HG03064 (cell line): Measurements from ENCODE around the gene NKD2.
"Not testable (repeated sequence)": the region's sequence is repeated elsewhere in the genome, so short reads cannot be mapped to it uniquely, and the experiment has no call there.

Experiments
- ATAC-seq: cut with Tn5 transposase; IDR thresholded peaks from one replicate; pipeline ENCODE4 v1.9.1; 2021; ENCODE audit warnings: low read depth; ENCODE audit not compliant: unreplicated experiment

NKD2 gene

DNA sequence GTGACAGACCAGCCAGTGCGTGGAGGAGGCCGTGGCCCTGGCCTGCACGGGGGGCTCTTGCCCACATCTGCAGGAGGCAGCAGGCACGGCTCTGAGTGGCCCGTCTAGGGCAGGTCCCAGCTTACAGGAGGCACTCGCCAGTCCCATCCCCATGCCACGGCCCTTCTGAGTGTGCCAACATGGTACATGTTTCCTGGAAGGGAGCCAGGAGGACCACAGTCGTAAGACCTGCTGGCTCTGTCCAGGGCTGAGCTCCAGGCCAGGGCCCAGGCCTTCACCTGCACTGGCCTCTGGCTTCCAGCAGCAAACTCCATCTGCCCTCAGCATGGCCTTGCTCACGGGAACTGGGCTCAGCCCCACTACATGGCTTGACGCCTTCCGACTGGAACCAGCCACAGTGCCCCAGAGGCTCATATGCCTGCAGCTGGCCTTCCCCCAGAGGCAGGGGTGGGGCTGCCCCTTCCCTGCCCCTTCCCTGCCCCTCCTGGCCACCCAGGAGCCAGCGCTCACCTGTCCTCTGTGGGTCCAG, 3.8 kb downstream of the NKD2 start:
- no peak for ATAC-seq

DNA sequence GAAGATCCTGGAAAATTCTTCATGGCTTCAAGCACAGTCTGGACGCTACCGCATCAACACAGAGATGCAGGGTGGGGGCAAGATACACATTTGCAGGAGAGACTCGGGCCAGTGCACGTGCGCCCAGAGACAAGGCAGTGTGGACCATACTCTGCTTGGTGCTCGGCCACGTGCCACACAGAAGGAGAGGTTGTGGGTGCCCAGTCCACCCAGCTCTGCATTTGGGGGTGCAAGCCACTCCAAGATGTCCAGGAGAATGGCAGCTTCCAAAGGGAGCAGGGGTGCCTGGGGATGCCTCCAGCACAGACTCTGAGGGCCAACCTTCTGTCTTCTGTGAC, 4.3 kb downstream of the NKD2 start:
- no peak for ATAC-seq

DNA sequence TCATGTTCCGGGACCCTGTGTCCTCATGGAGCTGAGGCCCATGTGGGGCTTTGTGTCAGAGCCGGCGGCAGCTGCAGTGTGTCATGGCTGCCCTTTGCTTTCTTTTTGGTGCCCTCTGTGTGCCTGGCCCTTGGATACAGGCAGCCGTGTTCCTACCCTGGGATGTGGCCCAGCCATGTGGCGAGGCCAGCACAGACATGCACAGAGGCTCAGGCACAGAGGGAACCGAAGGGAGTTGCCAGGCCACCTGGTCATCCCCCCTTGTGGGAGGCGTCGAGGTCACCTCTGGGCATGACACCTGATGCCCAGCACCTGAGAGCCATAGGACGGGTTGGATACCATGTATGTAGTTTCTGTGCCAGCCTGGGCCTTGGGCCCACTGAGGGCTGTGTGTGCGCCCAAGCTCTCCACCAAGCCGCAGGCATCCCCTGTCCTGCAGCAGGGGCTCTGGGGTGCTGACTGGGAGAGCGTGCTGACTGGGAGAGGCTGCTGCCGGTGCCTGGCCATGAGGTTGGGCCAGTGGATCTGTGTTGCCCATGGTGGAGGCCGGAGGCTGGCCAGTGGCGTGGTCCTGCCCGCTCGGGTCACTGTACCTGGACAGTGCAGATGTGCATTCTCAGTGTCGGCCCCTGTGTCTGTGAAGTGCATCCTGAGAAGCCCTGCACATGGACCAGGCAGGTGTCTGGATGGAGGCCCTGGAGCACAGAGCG, 4.8 kb downstream of the NKD2 start:
- no peak for ATAC-seq

DNA sequence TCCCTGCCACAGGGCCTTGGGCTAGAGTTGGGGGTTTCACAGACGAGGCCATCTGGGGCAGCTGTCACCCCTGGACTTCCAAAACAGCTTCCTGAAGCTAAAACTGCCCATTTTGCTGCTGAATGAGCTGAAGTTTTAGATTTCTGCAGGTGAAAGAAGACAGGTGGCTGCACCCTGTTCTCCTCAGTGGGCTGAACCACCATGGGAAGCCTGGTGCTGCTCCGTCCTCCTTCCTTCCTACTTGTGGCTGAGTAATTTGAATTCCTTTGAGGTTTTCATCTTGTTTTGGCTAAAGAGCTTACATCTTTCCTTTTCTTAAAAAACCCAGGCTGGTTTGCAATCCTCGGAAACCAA, 5.3 kb downstream of the NKD2 start:
- no peak for ATAC-seq

DNA sequence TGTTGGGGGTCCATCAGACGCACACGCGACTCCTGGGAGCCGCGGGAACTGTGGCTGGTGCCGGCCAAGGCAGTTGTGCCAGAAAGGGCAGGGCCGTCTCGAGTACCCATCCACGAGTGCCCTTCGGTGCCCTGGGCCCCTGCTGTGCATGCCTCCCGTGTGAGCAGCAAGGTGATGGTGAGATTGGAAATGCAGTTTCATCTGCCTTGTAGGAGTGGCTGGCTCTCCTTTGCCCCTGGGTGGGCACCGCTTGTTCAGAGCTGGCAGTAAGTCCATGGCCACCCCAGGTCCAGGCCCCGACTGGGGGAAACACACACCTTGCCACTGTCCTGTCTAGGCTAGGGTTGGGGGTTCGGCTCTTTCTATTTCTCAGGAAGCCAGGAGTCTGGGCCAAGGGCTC, 5.7 kb downstream of the NKD2 start:
- no peak for ATAC-seq

DNA sequence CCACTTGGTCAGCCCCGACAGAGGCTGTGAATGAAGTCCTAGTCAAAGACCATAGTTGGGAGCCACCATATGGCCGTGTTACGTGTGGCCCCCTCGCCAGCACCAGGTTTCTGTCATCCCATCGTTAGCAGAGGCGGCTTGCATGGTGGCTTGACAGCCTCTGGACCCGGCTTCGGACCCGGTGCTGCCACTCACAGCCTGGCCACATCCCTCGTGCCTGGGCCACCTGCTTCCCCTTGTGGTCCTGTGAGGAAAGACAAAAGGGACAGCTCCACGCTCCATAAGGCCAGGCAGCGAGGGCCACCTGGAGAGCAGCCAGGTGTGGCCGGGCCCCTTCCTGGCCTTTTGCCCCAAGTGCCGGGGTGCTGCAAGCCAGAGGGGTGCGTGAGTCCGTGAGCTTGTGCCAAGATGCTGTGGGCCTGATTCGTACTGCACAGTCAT, 6.2 kb downstream of the NKD2 start:
- ATAC-seq = no peak

DNA sequence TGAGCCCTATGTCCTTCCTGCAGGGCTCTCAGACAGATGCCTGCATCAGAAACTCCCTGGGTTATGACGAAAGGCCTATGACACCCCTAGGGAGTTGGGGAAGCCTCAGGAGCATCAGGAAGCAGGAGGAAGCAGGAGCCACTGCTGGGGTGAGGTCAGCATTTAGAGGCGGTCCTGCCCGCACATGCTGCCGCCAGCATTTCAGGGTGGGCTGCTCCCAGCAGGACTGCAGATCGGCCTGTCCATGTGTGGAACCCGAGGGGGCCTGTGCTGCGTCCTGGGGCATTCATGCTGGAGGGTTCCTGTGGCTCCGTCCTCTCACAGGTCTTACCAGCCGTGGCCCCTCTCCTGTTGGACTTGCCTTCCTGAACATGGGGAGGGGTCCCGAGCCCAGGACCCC, 6.9 kb downstream of the NKD2 start:
- no peak for ATAC-seq

DNA sequence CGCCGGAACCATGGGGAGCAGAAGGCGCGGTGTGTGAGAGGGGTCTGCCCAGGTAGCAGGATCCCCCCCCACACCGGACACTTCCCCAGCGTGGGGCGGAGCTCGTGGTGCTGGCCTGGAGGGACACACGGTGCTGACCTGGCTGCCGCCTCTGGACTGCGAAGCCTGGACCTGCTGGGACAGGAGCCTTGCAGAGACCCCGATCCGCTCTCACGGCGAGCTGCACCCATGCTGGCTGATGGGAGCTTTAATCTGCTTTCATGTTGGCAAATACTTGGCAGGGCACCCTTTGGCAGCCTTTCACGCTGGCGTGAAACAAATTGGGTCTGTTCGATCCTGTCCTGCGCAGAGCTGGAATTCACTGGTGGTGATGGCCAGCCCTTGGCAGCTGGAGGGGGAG, 7.4 kb downstream of the NKD2 start:
- no peak for ATAC-seq

DNA sequence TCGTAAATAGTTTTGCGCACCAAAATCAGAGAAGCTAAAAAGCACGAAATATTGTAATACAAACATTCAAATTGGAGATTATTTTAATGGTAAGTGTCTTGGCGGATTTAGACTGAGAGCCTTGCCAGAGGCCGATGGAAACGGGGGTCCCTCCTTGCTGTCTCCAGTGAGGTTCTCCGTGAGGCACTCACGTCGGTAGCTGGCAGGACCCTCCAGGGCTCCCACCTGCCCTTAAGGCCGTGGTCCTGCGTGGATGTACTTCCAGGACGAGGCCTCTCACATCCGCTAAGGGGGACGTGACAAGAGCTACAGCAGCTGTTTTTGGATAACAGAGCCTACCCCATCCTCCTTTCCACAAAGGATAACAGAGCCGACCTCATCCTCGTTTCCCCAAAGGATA, 7.9 kb downstream of the NKD2 start:
- no peak for ATAC-seq

DNA sequence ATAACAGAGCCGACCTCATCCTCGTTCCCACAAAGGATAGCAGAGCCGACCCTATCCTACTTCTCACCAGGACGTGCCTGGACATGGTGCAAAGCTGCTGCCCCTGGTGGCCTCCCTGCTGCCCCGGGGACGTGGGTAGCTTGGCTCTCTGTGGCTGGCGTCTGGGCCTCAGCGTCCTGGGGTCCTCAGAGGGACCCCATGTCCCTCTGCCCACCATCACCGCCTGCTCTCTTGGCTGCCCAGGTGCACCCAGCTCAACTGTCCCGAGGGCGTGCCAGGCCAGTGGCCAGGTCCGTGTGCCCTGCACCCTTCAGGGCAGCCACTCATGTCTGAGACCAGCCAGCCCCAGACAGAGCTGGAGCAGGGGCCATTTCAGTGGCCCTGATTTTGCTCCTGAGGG, 8.5 kb downstream of the NKD2 start:
- no peak for ATAC-seq

DNA sequence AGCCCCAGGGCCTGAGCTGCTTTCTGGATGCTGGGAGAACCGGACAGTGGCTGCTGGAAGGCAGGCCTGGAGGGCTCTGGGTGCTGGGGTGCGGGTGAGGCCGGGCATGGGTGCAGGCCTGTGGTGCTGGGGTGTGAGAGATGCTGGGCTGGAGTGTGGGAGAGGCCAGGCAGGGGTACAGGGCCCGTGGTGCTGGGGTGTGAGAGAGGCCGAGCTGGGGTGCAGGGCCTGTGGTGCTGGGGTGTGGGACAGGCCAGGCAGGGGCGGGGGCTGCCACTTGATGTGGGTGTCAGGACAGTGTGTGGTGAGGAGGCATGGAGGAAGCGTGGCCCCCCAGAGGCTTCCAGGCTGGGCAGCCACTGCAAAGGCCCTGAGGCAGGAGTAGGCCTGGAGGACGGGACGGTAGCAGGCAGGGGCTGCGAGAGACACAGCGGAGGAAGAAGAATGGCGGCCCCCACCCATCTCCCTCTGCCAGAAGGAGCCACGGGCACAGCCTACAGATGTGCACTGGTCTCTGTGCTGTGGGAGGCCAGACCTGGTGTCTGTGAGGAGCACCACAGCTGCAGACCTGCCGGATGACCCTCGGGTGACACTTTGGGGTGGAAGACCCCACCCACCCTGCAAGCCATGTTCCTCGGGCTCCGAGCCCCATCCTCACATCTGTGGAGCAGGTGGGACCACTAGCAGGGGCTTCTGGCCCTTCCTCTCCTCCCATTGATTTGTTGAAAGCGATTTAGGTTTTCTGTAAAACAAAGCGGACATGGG, 9.3 kb downstream of the NKD2 start:
- ATAC-seq = no peak

DNA sequence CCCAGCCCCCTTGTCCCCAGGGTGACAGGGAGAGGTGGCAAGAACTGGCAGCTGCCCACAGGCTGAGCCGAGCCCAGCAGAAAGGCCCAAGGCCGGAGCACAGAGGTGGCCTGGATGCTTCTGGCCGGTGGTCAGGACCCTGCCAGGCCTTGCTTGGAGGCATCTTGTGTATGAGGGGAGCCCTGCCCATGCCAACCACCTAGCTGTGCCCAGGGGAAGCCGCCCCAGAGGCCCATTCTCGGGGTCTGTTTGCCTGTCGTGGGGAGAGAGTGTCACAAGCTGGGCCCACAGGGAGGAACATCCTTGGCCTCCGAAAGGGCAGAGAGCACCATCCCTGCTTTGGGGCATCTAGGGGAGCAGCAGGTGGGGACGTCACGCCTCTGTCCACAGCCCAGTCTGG, 10.0 kb downstream of the NKD2 start:
- no peak for ATAC-seq

DNA sequence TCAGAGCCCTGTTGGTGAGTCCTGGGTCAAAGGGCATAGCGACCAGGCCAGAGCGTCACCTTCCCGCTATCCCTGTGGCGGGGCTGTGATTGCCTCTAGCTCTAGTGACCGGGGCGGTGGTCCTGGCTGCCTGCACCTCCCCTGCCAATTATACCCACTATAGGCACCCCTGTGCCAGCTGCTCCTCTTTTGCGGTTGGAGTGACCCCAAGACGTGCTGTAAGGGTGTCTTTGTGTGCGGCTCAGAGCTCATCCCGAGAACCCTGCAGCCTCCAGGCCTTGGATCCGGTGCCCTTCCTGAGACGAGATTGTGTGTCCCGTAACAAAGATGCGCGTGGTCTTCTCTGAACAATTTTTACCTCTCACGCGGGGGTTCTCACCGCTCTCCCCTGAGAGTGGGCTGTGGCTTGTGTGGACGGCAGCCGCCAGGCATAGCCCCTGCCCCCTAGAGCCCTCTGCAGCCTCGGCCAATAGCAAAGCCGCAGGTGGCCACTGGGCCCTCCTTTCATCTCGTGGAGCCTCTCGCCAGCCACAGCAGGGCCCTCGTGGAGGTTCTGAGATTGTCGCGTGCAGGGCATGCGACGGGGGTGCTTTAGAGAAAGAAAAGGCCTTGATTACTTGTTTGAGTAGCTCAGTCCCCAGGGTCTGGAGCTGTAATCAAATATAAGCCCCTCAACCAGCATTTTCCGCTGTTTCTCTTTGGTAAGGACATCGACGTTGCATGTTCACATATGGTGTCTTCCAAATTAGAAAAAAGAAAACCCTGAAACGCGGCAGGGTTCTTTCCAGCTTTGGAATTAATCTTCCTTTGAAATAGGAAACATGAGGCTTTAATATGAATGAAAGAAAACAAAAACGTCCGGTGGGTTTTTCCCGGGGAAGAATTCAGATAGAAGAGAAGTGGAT, 10.7 kb downstream of the NKD2 start:
- ATAC-seq = no peak

DNA sequence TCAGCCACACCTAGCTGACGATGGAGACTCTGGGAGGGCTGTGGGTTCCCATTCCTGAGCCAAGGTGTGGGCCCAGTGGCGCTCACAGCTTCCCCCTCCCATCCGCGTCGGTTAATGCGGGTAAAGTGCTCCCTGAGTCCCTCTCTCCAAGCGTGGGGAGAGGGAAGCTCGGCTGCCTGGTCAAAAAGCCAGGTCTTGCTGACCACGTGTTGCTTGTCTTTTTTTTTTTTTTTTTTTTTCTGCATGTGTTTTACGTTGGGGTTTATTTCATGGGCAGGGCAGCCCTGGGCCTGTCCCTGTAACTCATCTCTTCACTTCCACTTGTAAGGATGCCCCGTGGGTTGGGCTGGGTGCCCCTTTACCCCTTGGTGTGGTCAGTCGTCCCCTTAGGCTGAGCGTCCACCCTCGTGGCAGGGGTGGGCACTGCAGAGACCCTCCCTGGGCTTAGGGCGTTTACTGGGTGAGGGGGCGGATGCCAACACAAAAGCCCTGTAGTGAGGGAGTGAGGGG, 11.9 kb downstream of the NKD2 start:
- no peak for ATAC-seq

DNA sequence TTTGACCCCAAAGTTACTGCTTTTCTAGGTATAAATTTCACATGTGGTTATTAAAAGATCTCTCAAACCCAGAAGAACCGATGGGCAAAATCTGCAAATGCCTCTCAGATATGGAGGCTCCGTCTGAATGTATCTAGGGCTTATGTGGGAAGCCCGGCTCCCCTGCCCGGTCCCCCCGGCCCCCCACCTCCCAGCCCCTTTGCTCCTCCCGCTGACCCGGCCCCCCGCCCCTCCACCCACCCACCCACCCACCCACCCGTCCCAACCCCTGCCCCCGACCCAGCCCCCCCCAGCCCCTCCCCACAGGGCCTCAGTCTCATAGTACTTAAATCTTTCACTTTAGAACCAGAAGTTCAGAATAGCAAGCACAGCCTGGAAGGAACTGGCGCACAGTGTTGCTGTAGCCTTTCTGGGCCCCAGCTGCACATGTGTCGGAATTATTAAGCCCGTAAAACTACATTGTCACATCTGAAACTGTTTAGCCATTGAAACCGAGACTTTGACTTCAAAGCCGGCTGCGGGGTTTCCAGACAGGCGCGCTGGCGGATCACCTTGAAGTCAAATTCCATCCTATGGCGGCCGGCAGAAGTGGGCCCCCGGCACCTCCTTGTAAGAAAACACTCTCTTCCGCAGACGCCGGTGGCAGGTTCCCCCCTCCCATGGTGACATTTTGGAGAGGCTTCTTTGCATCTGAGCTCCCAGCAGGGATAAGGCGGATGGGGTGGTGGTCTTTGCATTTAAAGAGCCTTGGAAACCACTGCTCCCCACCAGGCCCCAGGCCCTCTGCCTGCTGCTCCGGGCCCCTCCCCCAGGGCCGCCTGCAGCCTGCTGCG, 12.8 kb downstream of the NKD2 start:
- ATAC-seq = no peak

DNA sequence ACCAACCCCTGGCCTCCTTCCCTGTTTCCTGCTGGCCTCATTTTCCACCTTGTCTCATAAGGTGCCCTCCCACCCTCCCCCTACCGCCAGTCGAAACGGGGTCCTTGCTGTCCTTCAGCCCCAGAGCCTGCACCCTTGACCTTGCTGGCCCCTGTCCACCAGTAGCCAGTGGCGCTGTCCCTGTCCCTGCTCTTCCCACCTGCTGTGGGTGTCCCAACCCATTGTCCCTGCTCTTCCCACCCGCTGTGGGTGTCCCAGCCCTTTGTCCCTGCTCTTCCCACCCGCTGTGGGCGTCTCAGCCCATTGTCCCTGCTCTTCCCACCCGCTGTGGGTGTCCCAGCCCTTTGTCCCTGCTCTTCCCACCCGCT, 13.4 kb downstream of the NKD2 start:
- not testable (repeated sequence) for ATAC-seq

DNA sequence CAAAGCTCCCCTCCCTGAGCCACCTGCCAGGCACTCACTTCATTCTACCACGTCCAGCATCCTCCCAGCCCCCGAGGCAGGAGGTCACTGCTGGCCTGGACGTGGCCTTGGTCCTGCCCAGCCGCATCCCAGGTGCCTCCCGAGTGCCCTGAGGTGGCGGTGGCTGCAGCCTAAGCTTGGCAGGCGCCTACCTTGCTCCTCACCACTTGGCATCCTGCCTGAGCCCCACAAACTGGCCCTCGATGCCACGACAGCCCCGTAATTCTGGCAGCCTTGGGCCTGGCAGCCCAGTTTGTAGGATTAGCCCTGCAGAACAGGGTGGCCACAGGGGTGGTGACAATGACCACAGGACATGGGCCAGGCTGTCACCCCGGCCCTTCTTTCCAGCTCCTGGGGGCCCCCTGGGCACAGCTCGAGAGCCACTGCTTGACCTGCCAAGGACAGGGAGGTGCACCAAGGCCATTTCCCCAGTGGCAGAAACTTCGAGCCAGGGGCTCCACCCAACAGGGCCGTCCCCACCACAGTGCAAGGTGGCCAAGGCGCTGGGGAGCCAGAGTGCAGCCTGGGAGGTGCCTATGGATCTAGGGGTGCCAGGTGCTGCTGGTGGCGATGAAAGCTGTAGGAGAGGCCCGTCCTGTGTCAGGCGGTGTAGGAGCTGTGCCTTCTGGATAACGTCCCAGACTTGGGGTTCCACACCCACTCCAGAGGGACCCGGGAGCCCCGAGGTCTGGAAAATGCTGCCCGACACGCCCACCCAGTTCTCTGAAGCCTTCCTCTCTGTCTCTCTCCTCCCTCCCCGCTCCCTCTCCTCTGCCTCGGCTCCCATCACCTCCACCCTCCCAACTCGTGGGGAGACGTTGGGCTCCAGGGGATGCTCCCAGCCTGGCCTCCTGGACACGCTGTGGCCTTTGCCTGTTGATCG, 18.4 kb downstream of the NKD2 start:
- ATAC-seq = no peak

DNA sequence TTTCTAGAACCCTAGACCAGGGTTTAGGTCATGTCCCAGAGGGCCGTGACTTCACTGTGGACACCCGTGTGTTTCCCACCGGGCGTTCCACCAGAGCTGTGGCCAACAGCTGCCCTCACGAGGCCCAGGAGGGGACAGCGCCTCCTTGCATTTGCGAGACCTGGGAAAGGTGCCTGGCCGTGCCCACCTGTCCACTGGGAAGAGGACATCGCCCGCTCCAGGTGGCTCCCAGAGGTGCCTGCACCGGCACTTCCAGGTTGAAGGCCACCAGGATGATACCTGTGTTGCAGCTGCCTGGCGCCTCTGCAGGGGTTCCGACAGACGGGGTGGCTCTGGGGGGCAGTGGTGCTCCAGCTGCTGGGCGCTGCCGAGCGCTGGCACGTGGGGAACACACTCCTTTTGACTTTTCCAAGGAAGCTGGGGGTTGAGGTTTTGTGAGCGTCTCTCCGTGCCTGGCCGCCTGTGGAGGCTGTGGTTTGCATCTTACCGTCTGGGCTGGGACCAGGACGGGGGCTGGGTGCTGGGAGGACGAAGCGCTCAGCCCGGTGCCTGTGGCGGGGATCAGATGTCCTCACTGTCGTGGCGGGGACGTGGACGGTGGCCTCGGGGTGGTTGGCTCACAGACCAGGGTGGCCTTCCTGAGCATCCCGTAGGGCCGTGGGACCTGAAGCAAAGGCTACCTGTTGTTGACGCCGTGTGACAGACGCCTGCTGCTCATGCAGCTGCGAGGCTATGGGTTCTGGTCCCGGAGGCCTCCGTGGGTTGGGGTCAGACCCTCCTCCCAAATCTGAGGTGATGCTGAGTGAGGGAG, 19.2 kb downstream of the NKD2 start:
- ATAC-seq = no peak
